SK-N-SH (cell line): Measurements from ENCODE around the gene THEMIS2. TPM values are rescaled to one million over a fixed set of nuclear protein-coding genes. Genes with fewer than 3 reads are reported as not detected.

Source experiments
- CTCF ChIA-PET: fragments of 300-600, 350-600 bp; formaldehyde crosslinking; extraction: SDS; loops from one replicate; lab custom pipeline; 2021; lab: Yijun Ruan, JAX
- POLR2A ChIA-PET: fragments of 350-600 bp; sonication (Branson Sonifier 250); formaldehyde crosslinking; extraction: SDS; loops from one replicate; lab custom pipeline; 2020; ENCODE audit warnings: antibody characterized with exemption, inconsistent platforms; lab: Yijun Ruan, JAX
- DNase-seq: peaks from one replicate; pipeline ENCODE4 v3.0.0; 2012
- H2AFZ ChIP-seq: fragments of 200-600 bp; sonication (generic); 2 replicates; pipeline ENCODE4 v1.8.1; 2016; ENCODE audit warnings: antibody characterized with exemption, mild to moderate bottlenecking, low read depth
- H3F3A ChIP-seq: fragments of 200-600 bp; sonication (generic); replicated peaks from 2 replicates; pipeline ENCODE3; 2016; ENCODE audit warnings: antibody characterized with exemption, mild to moderate bottlenecking; ENCODE audit not compliant: insufficient read depth
- H3K27ac ChIP-seq, 2 experiments: fragments of 200-500 bp in 1 of 2; fragments of 200-600 bp in 1 of 2; sonication (Bioruptor generic) in 1 of 2; sonication (generic), shearing (Covaris generic) in 1 of 2; 2 replicates each; pipeline versions ENCODE4 v1.5.1 to v1.6.1; 2014 to 2016; ENCODE audit warnings: low read depth in 2 of 2, inconsistent platforms in 1 of 2, low read length in 1 of 2, mild to moderate bottlenecking in 1 of 2, mixed read lengths in 1 of 2
- H3K27me3 ChIP-seq: fragments of 200-600 bp; sonication (generic), shearing (Covaris generic); 2 replicates; pipeline ENCODE4 v1.6.1; 2016; ENCODE audit warnings: mixed run types; ENCODE audit not compliant: insufficient read depth
- H3K36me3 ChIP-seq, 2 experiments: fragments of 200-500 bp in 1 of 2; fragments of 200-600 bp in 1 of 2; sonication (Bioruptor generic) in 1 of 2; sonication (generic) in 1 of 2; replicated peaks in 1 of 2; 2 replicates each; pipeline versions ENCODE3 to v1.5.1; 2014 to 2016; ENCODE audit warnings: low read length in 1 of 2, mild to moderate bottlenecking in 1 of 2; ENCODE audit not compliant: insufficient read depth in 2 of 2, control insufficient read depth in 1 of 2
- H3K4me1 ChIP-seq, 2 experiments: fragments of 200-500 bp in 1 of 2; fragments of 200-600 bp in 1 of 2; sonication (Bioruptor generic) in 1 of 2; sonication (generic), shearing (Covaris generic) in 1 of 2; 2 replicates each; pipeline versions ENCODE4 v1.5.1 to v1.6.1; 2014 to 2016; ENCODE audit warnings: low read depth in 1 of 2, low read length in 1 of 2, mixed run types in 1 of 2; ENCODE audit not compliant: insufficient read depth in 2 of 2, control insufficient read depth in 1 of 2
- H3K4me2 ChIP-seq: fragments of 200-600 bp; sonication (generic), shearing (Covaris generic); 2 replicates; pipeline ENCODE4 v1.6.1; 2017; ENCODE audit warnings: mixed run types
- H3K4me3 ChIP-seq, 2 experiments: fragments of 200-500 bp in 1 of 2; fragments of 200-600 bp in 1 of 2; sonication (Bioruptor generic) in 1 of 2; sonication (generic), shearing (Covaris generic) in 1 of 2; 2 replicates each; pipeline versions ENCODE4 v1.5.1 to v1.8.1; 2014 to 2016; ENCODE audit warnings: low read depth in 2 of 2, inconsistent platforms in 1 of 2, low read length in 1 of 2, mild to moderate bottlenecking in 1 of 2, mixed read lengths in 1 of 2, moderate library complexity in 1 of 2
- H3K79me2 ChIP-seq: fragments of 200-600 bp; sonication (generic); 2 replicates; pipeline ENCODE4 v1.8.1; 2017; ENCODE audit warnings: mild to moderate bottlenecking; ENCODE audit not compliant: insufficient read depth
- H3K9ac ChIP-seq: fragments of 200-600 bp; sonication (generic); 2 replicates; pipeline ENCODE4 v1.6.1; 2017; ENCODE audit warnings: mixed run types
- H3K9me2 ChIP-seq: fragments of 200-600 bp; sonication (generic); 2 replicates; pipeline ENCODE4 v1.6.1; 2017; ENCODE audit warnings: mixed run types
- H3K9me3 ChIP-seq: fragments of 200-600 bp; sonication (generic); 2 replicates; pipeline ENCODE4 v1.6.1; 2017; ENCODE audit warnings: mixed run types, mild to moderate bottlenecking, moderate library complexity
- H4K20me1 ChIP-seq: fragments of 200-600 bp; sonication (generic); 2 replicates; pipeline ENCODE4 v1.6.1; 2017; ENCODE audit warnings: mild to moderate bottlenecking, mixed run types; ENCODE audit not compliant: insufficient read depth
- CTCF ChIP-seq: fragments of 200-600 bp; sonication (generic); IDR thresholded peaks from 2 replicates; pipeline ENCODE4 v1.6.1; 2017; ENCODE audit warnings: antibody characterized with exemption, mild to moderate bottlenecking, moderate library complexity
- FOXM1 ChIP-seq: IDR thresholded peaks from 2 replicates; pipeline ENCODE4 v1.4.0; 2012; ENCODE audit warnings: low read depth, mild to moderate bottlenecking
- GATA2 ChIP-seq: sonication (generic); formaldehyde crosslinking; IDR thresholded peaks from 2 replicates; pipeline ENCODE4 v1.5.0; 2020; ENCODE audit warnings: mild to moderate bottlenecking, missing genetic modification reagents
- NRF1 ChIP-seq: IDR thresholded peaks from 2 replicates; pipeline ENCODE4 v1.6.1; 2012; ENCODE audit warnings: low read depth, mild to moderate bottlenecking, low read length
- RAD21 ChIP-seq: IDR thresholded peaks from 2 replicates; pipeline ENCODE4 v1.6.1; 2012; ENCODE audit warnings: mild to moderate bottlenecking, low read length
- REST ChIP-seq: IDR thresholded peaks from 2 replicates; pipeline ENCODE4 v1.6.1; 2012; ENCODE audit warnings: mild to moderate bottlenecking, low read depth, low read length, moderate library complexity
- YY1 ChIP-seq: IDR thresholded peaks from 2 replicates; pipeline ENCODE4 v1.4.0; 2012; ENCODE audit warnings: low read depth, mild to moderate bottlenecking
- ZBTB33 ChIP-seq: IDR thresholded peaks from 2 replicates; pipeline ENCODE4 v1.4.0; 2012; ENCODE audit warnings: low read depth, borderline replicate concordance
- WGBS: methylation state at CpG from one replicate; pipeline ENCODE4 v1.1.6; 2017; ENCODE audit warnings: low lambda C conversion rate; 5-methylcytosine and 5-hydroxymethylcytosine counted together
- polyA plus RNA-seq, 3 experiments: library from polyadenylated mRNA; depleted of rRNA; stranded (reverse); fragments of >200 nt; gene quantifications; 2 replicates each; pipeline ENCODE4 v1.2.3, GENCODE V29; 2012

THEMIS2 gene
- polyA plus RNA-seq, 1 of the 3 experiments (the other 2 are of a cell fraction), result 4.1 TPM

- Histone ChIP-seq H3K4me2 (no peak overlapping the region), H3K9me2 (no peaks in the 10 kb centered on the region), H3K4me3 (no peak overlapping the region), H2AFZ (no peak overlapping the region), H3K79me2 (no peaks in the 10 kb centered on the region), H3K27me3 (no peaks in the 10 kb centered on the region), H4K20me1 (no peaks in the 10 kb centered on the region), H3F3A (no peaks in the 10 kb centered on the region), H3K36me3 (no peaks in the 10 kb centered on the region), H3K4me1 (no peaks in the 10 kb centered on the region), H3K9ac (no peak overlapping the region), H3K9me3 (no peaks in the 10 kb centered on the region), H3K27ac (no peak overlapping the region)
- ChIA-PET POLR2A (no interaction called here), CTCF (interaction anchor here (1.2 kb wide), 1 partner anchor 71 kb away, joined by 3 read pairs; no protein-coding TSS in a partner anchor)
- no peak for DNase-seq
- TF ChIP-seq ZBTB33 (no peak), RAD21 (no peak), CTCF (peak; percentile 12; the same call in 1 of the 2 replicates), NRF1 (no peak)
- WGBS, result 70% methylated on average over 5 of the region's 5 CpGs
These were observed 56.0 kb downstream of the THEMIS2 start for GRCh38 chr1:27928216-27928954.

GRCh38 chr1:27931184-27931583 is 58.8 kb downstream of the THEMIS2 start:
- WGBS, result 86% methylated on average over 6 of the region's 6 CpGs
- Histone ChIP-seq H3F3A (no peaks in the 10 kb centered on the region), H3K4me1 (peaks cover 0 to 7% of the 10 kb centered on the region in 2 experiments; a peak in 1 of 4 replicates), H3K4me3 (no peak overlapping the region), H3K4me2 (no peak overlapping the region), H4K20me1 (no peaks in the 10 kb centered on the region), H3K9me2 (no peaks in the 10 kb centered on the region), H3K27me3 (no peaks in the 10 kb centered on the region), H2AFZ (no peak overlapping the region), H3K9me3 (no peaks in the 10 kb centered on the region), H3K36me3 (no peaks in the 10 kb centered on the region)
- no peak for DNase-seq
- POLR2A ChIA-PET, result no interaction called here
- TF ChIP-seq REST, result no peak
- no peak for TF ChIP-seq FOXM1
- TF ChIP-seq RAD21, result no peak
- no peak for TF ChIP-seq GATA2
- no peak for TF ChIP-seq YY1
- TF ChIP-seq, all 33 proteins: peak for 0
- no peak overlapping the region for H3K27ac ChIP-seq
- CTCF ChIA-PET, result no interaction called here
- no peak overlapping the region for H3K9ac ChIP-seq
- H3K79me2 ChIP-seq, result no peaks in the 10 kb centered on the region
